IMR-90 (cell line): ENCODE measurements around the gene RGMA.

Experiments
- CTCF ChIP-seq: conservative IDR thresholded peaks from 2 replicates; pipeline ENCODE4 v1.5.1; 2012; ENCODE audit warnings: mild to moderate bottlenecking, low read depth, low read length, improper control_type of control experiment
- POLR2A ChIP-seq: IDR thresholded peaks from 2 replicates; pipeline ENCODE4 v1.6.1; 2012; ENCODE audit warnings: mild to moderate bottlenecking, low read depth, low read length
- RAD21 ChIP-seq: IDR thresholded peaks from 2 replicates; pipeline ENCODE4 v1.6.1; 2012; ENCODE audit warnings: low read length, improper control_type of control experiment
- SMC3 ChIP-seq: fragments of 150-350 bp; IDR thresholded peaks from 2 replicates; pipeline ENCODE4 v1.6.1; 2016; ENCODE audit warnings: low read depth, mild to moderate bottlenecking, antibody characterized with exemption, low read length, moderate library complexity

GRCh38 chr15:93111451-93111850 is 22.4 kb upstream of the RGMA start:
- TF ChIP-seq RAD21 (no peak), CTCF (no peak), POLR2A (no peak), SMC3 (no peak)
